ENCODE measurements around the gene SYNPO. TPM values are rescaled to one million over a fixed set of nuclear protein-coding genes. Genes with fewer than 3 reads are reported as not detected.

The SYNPO gene
- polyA plus RNA-seq, 1 of the 3 experiments (the other 2 are of a cell fraction) = 5.1 TPM

DNA sequence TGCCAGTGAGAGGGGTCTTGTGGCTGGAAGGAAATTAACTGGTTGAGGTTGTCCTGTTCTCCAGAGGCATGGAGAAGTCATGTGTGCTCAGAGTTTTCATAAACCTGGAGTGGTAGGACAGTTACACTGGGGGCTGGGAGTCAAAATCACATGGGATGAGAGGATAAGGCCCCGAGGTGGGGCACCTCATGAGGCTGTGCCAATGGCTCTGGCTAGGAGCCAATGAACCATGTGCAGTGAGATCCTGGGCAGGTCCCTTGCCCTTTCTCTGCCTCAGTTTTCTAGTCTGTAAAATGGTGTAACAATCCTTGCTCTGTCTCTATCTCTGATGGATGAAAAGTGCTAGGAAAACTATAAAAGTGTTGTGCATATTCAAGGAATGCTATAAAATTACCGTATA lies 7.0 kb upstream of the SYNPO start (continued):
- TF ChIP-seq, protein P1, sequence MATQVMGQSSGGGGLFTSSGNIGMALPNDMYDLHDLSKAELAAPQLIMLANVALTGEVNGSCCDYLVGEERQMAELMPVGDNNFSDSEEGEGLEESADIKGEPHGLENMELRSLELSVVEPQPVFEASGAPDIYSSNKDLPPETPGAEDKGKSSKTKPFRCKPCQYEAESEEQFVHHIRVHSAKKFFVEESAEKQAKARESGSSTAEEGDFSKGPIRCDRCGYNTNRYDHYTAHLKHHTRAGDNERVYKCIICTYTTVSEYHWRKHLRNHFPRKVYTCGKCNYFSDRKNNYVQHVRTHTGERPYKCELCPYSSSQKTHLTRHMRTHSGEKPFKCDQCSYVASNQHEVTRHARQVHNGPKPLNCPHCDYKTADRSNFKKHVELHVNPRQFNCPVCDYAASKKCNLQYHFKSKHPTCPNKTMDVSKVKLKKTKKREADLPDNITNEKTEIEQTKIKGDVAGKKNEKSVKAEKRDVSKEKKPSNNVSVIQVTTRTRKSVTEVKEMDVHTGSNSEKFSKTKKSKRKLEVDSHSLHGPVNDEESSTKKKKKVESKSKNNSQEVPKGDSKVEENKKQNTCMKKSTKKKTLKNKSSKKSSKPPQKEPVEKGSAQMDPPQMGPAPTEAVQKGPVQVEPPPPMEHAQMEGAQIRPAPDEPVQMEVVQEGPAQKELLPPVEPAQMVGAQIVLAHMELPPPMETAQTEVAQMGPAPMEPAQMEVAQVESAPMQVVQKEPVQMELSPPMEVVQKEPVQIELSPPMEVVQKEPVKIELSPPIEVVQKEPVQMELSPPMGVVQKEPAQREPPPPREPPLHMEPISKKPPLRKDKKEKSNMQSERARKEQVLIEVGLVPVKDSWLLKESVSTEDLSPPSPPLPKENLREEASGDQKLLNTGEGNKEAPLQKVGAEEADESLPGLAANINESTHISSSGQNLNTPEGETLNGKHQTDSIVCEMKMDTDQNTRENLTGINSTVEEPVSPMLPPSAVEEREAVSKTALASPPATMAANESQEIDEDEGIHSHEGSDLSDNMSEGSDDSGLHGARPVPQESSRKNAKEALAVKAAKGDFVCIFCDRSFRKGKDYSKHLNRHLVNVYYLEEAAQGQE (IDR thresholded peaks at IDR 0.05; ENCODE audit: low read depth, low read length) = no peak
- TF ChIP-seq GATA2 (CRISPR knock-in tag; IDR thresholded peaks at IDR 0.05) (no peak), NRF1 (IDR thresholded peaks at IDR 0.05; ENCODE audit: low read depth, low read length) (no peak), SIN3A (IDR thresholded peaks at IDR 0.05; ENCODE audit: borderline replicate concordance, low read depth, low read length) (no peak), TEAD4 (IDR thresholded peaks at IDR 0.05; ENCODE audit: borderline replicate concordance, insufficient read depth) (no peak)
- TF ChIP-seq, protein P2, sequence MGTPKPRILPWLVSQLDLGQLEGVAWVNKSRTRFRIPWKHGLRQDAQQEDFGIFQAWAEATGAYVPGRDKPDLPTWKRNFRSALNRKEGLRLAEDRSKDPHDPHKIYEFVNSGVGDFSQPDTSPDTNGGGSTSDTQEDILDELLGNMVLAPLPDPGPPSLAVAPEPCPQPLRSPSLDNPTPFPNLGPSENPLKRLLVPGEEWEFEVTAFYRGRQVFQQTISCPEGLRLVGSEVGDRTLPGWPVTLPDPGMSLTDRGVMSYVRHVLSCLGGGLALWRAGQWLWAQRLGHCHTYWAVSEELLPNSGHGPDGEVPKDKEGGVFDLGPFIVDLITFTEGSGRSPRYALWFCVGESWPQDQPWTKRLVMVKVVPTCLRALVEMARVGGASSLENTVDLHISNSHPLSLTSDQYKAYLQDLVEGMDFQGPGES (IDR thresholded peaks at IDR 0.05; ENCODE audit: low read depth, low read length) = no peak

DNA sequence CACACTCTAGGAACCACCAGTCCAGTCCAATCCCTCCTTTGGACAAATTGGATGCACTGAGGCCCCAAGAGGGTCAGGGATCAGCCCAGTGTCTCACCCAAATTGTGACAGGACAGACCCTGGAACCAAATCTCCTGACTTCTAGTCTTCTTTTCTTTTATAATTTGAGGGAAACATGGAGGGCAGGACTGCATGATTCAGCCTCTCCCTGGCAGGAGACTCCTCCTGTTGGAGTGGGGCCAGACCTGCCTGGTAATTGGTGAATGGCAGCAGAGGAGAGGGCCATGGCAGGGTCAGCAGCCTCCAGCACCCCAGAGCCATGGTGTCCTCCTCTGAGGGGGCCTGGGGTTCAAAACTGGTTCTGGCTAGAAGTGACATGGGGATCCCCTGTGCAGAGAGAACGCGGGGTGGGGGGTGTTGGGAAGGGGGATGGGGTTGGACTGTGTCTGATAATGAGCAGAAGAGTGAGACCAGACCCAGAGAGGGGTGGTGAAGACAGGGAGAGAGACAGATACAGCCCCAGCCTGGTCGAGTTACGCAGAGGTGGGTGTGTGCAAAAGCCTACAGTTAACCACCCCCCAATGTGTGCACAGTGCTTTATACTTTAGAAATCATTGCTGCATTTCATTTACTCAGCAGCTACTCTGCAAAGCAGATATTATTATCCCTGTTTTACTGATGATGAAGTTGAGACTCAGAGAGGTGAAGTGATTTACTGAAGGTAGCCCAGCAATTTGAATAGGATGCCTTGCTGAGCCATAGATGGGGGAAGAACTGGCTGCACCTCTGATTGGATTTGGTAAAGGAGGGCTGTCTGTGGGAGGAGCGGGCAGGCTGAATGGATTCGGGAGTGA lies 3.8 kb upstream of the SYNPO start:
- peak overlapping the region; percentile 68 to 94 for H3K27ac ChIP-seq (ENCODE audit: low read depth in 2 of 2, low read length in 1 of 2)
- H3K4me1 ChIP-seq (ENCODE audit: control insufficient read depth in 1 of 2, insufficient read depth in 2 of 2, low read depth in 1 of 2, low read length in 1 of 2) = peaks cover 45 to 61% of the 10 kb centered on the region in 2 experiments
- POLR2A ChIA-PET = no interaction called here
- no peaks in the 10 kb centered on the region for H3K9me3 ChIP-seq
- H3K9ac ChIP-seq = no peak overlapping the region; the same call in 1 of the 2 replicates
- DNase-seq = peak; percentile 84
- CTCF ChIA-PET = interaction anchor here (1.6 to 3.1 kb wide), 3 partner anchors 10 to 21 kb away, joined by 7 to 8 read pairs (median 7); no protein-coding TSS in a partner anchor
- H3K27me3 ChIP-seq (ENCODE audit: insufficient read depth) = no peaks in the 10 kb centered on the region
- no peaks in the 10 kb centered on the region for H4K20me1 ChIP-seq (ENCODE audit: insufficient read depth)
- H3F3A ChIP-seq (replicated peaks; ENCODE audit: insufficient read depth) = peaks cover 44% of the 10 kb centered on the region
- 35% methylated on average over 6 of the region's 6 CpGs for WGBS (ENCODE audit: low lambda C conversion rate)
- H3K36me3 ChIP-seq (replicated peaks in 1 of 2; ENCODE audit: control insufficient read depth in 1 of 2, insufficient read depth in 2 of 2, low read length in 1 of 2) = no peaks in the 10 kb centered on the region
- H3K4me3 ChIP-seq (ENCODE audit: low read depth in 2 of 2, low read length in 1 of 2) = no peak overlapping the region
- peak overlapping the region; percentile 57 for H3K4me2 ChIP-seq
- peak overlapping the region; percentile 83 for H2AFZ ChIP-seq (ENCODE audit: low read depth)
- H3K9me2 ChIP-seq = no peaks in the 10 kb centered on the region
- 0 out of 2 replicates have a peak, but pooled peaks cover under 1% of the 10 kb centered on the region for H3K79me2 ChIP-seq (ENCODE audit: insufficient read depth)
- peak; percentile 27 for TF ChIP-seq CHD2 (IDR thresholded peaks at IDR 0.05; ENCODE audit: low read length, partially characterized antibody)
- TF ChIP-seq EP300 (IDR thresholded peaks at IDR 0.05; ENCODE audit: borderline replicate concordance in 1 of 2, low read depth in 1 of 2, low read length in 1 of 2) = peak in 1 of 2 experiments; percentile 38; a peak in 1 of 4 replicates
- no peak for TF ChIP-seq RFX5 (IDR thresholded peaks at IDR 0.05; ENCODE audit: low read length)
- TF ChIP-seq RXRA (IDR thresholded peaks at IDR 0.05; ENCODE audit: borderline replicate concordance, low read depth) = peak; percentile 75; the same call in 1 of the 2 replicates
- peak; percentile 47 for TF ChIP-seq JUND (IDR thresholded peaks at IDR 0.05)
- peak; percentile 28; the same call in 1 of the 2 replicates for TF ChIP-seq TCF12 (IDR thresholded peaks at IDR 0.05)
- 0 out of 2 replicates have a peak, but pooled peaks have one; percentile 18 for TF ChIP-seq MXI1 (IDR thresholded peaks at IDR 0.05; ENCODE audit: low read depth, low read length)
- peak; percentile 90 for TF ChIP-seq NFIC (IDR thresholded peaks at IDR 0.05; ENCODE audit: borderline replicate concordance)
- TF ChIP-seq YY1 (IDR thresholded peaks at IDR 0.05; ENCODE audit: low read depth) = peak; percentile 57; the same call in 1 of the 2 replicates
- TF ChIP-seq, protein P1 (IDR thresholded peaks at IDR 0.05; ENCODE audit: low read depth, low read length) = no peak
- TF ChIP-seq, protein P3, sequence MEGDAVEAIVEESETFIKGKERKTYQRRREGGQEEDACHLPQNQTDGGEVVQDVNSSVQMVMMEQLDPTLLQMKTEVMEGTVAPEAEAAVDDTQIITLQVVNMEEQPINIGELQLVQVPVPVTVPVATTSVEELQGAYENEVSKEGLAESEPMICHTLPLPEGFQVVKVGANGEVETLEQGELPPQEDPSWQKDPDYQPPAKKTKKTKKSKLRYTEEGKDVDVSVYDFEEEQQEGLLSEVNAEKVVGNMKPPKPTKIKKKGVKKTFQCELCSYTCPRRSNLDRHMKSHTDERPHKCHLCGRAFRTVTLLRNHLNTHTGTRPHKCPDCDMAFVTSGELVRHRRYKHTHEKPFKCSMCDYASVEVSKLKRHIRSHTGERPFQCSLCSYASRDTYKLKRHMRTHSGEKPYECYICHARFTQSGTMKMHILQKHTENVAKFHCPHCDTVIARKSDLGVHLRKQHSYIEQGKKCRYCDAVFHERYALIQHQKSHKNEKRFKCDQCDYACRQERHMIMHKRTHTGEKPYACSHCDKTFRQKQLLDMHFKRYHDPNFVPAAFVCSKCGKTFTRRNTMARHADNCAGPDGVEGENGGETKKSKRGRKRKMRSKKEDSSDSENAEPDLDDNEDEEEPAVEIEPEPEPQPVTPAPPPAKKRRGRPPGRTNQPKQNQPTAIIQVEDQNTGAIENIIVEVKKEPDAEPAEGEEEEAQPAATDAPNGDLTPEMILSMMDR (IDR thresholded peaks at IDR 0.05) = no peak
- TF ChIP-seq RAD21 (IDR thresholded peaks at IDR 0.05; ENCODE audit: low read length) = peak; percentile 18; the same call in 1 of the 2 replicates
- peak; percentile 59; the same call in 1 of the 2 replicates for TF ChIP-seq FOSL2 (IDR thresholded peaks at IDR 0.05; ENCODE audit: borderline replicate concordance, low read depth)

Data from SK-N-SH (cell line).